Omental fat pad (tissue), 4 donors: Measurements from ENCODE around the gene KLHL6. TPM values are rescaled to one million over a fixed set of nuclear protein-coding genes. Genes with fewer than 3 reads are reported as not detected.
A peak's percentile ranks its signal among the peaks of the same experiment; 100 is the strongest.
"Not testable (repeated sequence)": the region's sequence is repeated elsewhere in the genome, so short reads cannot be mapped to it uniquely, and the experiment has no call there.

ENCODE experiments used
- ATAC-seq: fragments of 150-250 bp; one replicate; pipeline ENCODE4 v1.9.1; 2016; ENCODE audit warnings: mild to moderate bottlenecking, moderate library complexity; ENCODE audit not compliant: low FRiP score
- DNase-seq: peaks from one replicate; pipeline ENCODE4 v3.0.0-alpha.2; 2019; ENCODE audit warnings: low spot score
- total RNA-seq, 4 donors: library from RNA; depleted of rRNA; stranded (reverse); fragments of >200 nt; gene quantifications; one replicate each; pipeline ENCODE4 v1.1.0, GENCODE V29; 2016
- TF ChIP-seq, protein P1 (sequence below), 3 donors: fragments of 450-650 bp; IDR thresholded peaks; one replicate each; pipeline ENCODE4 v1.5.1; 2016 to 2017; ENCODE audit warnings: antibody characterized with exemption in 3 of 3, mild to moderate bottlenecking in 3 of 3, moderate library complexity in 2 of 3

The KLHL6 gene
- total RNA-seq, 4 donors from 2014 or later, result 3.0 to 21.5 (median 6.5) TPM

DNA sequence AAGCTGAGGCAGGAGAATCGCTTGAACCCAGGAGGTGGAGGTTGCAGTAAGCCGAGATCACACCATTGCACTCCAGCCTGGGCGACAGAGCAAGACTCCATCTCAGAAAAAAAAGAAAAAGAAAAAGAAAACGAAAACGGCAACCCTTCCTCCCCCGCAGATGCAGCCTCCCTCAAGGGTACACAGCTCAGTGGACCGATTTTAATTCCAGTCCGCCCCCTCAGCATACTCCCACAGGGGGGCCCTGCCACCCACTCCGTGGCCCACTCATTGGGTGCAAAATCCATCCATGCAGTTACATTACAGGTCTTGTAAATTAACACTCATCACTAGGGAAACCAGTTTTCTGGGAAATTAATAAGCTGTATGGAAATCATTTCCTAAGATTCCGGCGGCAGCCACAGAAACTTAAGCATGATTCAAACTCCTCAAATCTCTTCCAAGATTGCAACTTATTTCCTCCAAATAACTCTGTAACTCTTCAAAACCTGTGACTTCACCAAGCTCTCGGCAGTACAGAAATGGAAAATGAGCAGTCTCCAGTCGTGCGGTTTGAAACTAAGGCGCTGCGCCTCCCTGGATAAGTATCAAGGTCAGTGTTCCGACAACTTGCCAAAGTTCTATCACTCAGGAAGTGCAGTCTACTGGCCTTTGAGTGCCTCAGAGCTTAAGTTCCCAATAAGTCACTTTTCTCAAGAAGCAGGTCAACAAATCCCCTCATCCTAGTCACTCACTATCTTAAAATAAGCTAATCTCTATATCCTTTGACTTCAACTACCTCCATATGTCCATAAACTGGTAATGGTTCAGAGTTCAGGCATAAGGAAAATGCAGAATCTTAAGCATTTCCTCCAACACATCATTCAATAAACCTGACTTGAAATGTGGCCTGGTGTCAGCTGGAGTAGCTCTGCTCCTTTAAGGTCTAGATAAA, 24.7 kb upstream of the KLHL6 start:
- TF ChIP-seq, protein P1, sequence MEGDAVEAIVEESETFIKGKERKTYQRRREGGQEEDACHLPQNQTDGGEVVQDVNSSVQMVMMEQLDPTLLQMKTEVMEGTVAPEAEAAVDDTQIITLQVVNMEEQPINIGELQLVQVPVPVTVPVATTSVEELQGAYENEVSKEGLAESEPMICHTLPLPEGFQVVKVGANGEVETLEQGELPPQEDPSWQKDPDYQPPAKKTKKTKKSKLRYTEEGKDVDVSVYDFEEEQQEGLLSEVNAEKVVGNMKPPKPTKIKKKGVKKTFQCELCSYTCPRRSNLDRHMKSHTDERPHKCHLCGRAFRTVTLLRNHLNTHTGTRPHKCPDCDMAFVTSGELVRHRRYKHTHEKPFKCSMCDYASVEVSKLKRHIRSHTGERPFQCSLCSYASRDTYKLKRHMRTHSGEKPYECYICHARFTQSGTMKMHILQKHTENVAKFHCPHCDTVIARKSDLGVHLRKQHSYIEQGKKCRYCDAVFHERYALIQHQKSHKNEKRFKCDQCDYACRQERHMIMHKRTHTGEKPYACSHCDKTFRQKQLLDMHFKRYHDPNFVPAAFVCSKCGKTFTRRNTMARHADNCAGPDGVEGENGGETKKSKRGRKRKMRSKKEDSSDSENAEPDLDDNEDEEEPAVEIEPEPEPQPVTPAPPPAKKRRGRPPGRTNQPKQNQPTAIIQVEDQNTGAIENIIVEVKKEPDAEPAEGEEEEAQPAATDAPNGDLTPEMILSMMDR (IDR thresholded peaks at IDR 0.05), result no peak
- DNase-seq (no peak), ATAC-seq (peak; percentile 41)

DNA sequence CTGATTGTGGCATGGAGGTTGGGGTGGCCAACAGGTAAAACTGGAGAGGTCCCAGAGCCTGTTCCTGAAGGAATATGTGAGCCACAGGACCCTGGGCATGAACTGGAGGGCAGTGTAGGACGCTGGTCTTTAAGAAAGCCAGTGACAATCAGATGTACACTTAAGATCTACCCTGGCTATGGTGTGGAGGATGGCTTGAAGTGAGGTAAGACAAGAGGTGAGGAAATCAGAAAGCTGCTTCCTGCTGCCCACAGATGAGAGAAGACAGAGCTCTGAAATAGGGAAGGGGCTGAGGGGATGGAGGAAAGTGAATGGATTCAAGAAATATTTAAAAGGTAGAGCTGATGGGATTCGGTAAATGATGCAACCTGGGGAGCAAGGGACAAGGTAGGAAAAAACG, 22.7 kb upstream of the KLHL6 start:
- DNase-seq, result no peak
- TF ChIP-seq, protein P1 (IDR thresholded peaks at IDR 0.05), result no peak
- no peak for ATAC-seq

DNA sequence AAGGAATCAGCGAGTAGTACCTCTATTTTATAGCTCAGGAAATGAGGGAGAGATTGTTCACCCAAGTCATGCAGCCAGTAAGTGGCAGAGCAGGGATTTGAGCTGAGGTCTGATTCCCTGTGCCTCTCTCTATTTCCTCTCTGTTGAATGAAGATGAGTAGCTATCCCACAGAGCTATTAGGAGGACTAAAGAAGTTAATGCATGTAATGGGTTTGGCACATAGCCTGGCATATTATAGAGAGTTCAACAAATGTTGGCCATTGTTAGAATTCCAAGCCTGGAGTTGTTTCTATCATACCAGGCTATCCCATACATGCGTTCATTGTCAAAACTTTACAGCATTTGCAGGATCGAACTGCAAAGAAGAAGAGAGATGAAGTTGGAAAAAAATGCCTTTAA, 21.8 kb upstream of the KLHL6 start:
- DNase-seq, result no peak
- TF ChIP-seq, protein P1 (IDR thresholded peaks at IDR 0.05), result no peak
- ATAC-seq, result no peak

DNA sequence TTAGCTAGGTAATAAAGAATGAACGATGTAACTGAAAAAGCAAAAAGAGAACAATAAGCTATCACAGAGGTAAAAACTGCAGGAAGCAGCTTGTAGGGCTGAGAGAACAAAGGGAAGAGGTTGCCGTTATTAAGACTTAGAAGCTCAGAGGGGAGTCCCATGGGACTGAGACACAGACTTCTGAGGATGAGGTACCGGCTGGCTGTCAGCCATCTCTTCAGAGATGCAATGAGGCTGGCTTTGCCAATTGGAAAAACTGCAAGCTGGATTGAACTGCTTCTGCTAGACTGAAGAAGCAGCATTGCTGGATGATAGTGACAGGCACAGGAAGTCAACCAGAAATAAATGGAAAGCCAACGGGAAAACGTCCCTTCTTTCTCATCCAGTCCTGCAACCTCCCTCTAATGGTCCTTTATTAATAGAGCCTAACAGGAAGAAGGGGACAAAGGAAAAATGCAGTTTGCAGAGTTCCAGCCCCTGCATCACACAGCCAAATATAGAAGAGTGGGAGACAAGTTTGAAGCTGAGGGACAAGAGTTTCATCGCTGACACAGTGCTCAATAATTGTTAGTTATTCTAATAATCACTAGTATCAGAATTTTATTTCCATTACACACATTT, 21.1 kb upstream of the KLHL6 start:
- no peak for DNase-seq
- ATAC-seq, result no peak
- TF ChIP-seq, protein P1 (IDR thresholded peaks at IDR 0.05), result no peak

DNA sequence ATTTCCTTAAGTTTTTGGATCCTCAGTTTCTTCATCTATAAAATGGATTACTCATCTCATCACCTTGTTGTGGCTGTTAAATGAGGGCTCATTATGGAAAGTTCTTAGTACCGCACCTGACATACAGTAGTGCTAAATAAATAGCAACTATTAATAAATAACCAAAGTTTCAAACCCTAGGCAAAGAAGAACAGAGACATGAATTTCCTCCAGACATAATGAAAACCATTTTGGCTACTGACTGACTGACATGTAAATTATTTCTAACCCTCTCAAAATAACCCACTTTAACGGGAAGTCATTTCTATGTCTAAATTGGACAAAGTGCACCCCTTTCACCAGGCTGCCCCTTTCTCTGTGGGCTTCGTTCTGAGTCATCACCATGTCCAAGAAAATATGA, 17.4 kb upstream of the KLHL6 start:
- TF ChIP-seq, protein P1 (IDR thresholded peaks at IDR 0.05), result no peak
- ATAC-seq, result no peak
- no peak for DNase-seq

DNA sequence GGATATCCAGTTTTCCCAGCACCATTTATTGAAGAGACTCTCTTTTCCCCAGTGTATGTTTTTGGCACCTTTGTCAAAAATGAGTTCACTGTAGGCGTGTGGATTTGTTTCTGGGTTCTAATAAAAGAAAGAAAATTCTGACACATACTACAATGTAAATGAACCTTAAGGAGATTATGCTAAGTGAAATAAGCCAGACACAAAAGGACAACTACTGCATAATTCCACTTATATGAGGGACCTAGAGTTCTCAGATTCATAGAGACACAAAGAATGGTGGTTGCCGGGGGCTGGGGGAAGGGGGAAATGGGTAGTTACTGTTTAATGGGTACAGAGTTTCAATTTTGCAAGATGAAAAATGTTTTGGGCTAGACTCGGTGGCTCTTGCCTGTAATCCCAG, 14.7 kb upstream of the KLHL6 start:
- ATAC-seq, DNase-seq: not testable (repeated sequence)

DNA sequence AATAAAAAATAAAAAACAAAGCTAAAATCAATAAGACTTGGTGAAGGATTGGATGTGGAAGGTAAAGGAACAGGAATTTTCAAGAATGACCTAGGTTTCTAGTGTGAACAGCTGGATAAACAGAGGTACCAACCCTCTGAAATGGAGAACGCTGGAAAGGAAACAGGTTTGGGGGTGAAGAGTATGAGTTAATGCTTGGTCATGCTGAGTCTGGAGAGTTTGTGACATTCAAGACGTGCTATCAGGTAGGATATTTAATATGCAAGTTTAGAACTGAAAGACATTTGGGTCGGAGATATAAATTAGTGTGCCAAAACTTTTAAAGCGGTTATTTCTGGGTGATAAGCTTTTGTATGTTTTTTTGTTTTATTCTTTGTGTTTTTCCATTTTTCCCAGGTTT, 11.4 kb upstream of the KLHL6 start:
- DNase-seq (no peak), ATAC-seq (no peak)
- TF ChIP-seq, protein P1 (IDR thresholded peaks at IDR 0.05), result no peak
